IMR-90 (cell line): Measurements from ENCODE around the gene FGFRL1. TPM values are rescaled to one million over a fixed set of nuclear protein-coding genes. Genes with fewer than 3 reads are reported as not detected.

Source experiments
- ATAC-seq: fragments of 200-7000 bp; cut with Tn5 transposase; 2 replicates; pipeline ENCODE4 v1.9.1; 2020; ENCODE audit warnings: low read depth, mild to moderate bottlenecking, moderate library complexity
- BruUV-seq: library from RNA; stranded (reverse); fragments of 400-500 nt; replicated peaks from 2 replicates; lab custom pipeline; 2021; lab: Mats Ljungman, UMichigan
- CTCF ChIA-PET: fragments of 300-600 bp; formaldehyde crosslinking; extraction: SDS; loops from one replicate; lab custom pipeline; 2021; ENCODE audit warnings: antibody characterized with exemption; lab: Yijun Ruan, JAX
- POLR2A ChIA-PET: fragments of 300-600 bp; sonication (Branson Sonifier 250); formaldehyde crosslinking; loops from one replicate; lab custom pipeline; 2022; ENCODE audit warnings: antibody characterized with exemption; ENCODE audit not compliant: unreplicated experiment; lab: Charles Lee
- DNase-seq: peaks from one replicate; pipeline ENCODE4 v3.0.0; 2013
- H2AFZ ChIP-seq: replicated peaks from 2 replicates; pipeline ENCODE3; 2013; ENCODE audit warnings: low read length, mild to moderate bottlenecking; ENCODE audit not compliant: poor library complexity
- H2AK5ac ChIP-seq: 2 replicates; pipeline ENCODE4 v1.6.1; 2013; ENCODE audit warnings: low read depth, low read length, inconsistent platforms
- H2AK9ac ChIP-seq: replicated peaks from 2 replicates; pipeline ENCODE3; 2013; ENCODE audit warnings: mild to moderate bottlenecking, low read depth, low read length, moderate library complexity; ENCODE audit not compliant: poor library complexity
- H2BK120ac ChIP-seq: 2 replicates; pipeline ENCODE4 v1.6.1; 2013; ENCODE audit warnings: low read depth, low read length, inconsistent platforms
- H2BK15ac ChIP-seq: 3 replicates; pipeline ENCODE4 v1.6.1; 2013; ENCODE audit warnings: low read depth, low read length, inconsistent platforms
- H2BK20ac ChIP-seq: 2 replicates; pipeline ENCODE4 v1.6.1; 2013; ENCODE audit warnings: low read depth, mild to moderate bottlenecking, inconsistent platforms, low read length, moderate library complexity
- H2BK5ac ChIP-seq: 2 replicates; pipeline ENCODE4 v1.6.1; 2013; ENCODE audit warnings: mild to moderate bottlenecking, low read depth, low read length, inconsistent platforms; ENCODE audit not compliant: poor library complexity, severe bottlenecking
- H3K14ac ChIP-seq: replicated peaks from 2 replicates; pipeline ENCODE4 v1.6.1; 2013; ENCODE audit warnings: low read depth, low read length, inconsistent platforms
- H3K18ac ChIP-seq: 2 replicates; pipeline ENCODE4 v1.6.1; 2013; ENCODE audit warnings: low read depth, low read length, control low read depth
- H3K23ac ChIP-seq: 2 replicates; pipeline ENCODE4 v1.6.1; 2013; ENCODE audit warnings: low read depth, low read length, inconsistent platforms
- H3K27ac ChIP-seq: 2 replicates; pipeline ENCODE4 v1.5.1; 2013; ENCODE audit warnings: mild to moderate bottlenecking, control low read depth, low read length; ENCODE audit not compliant: insufficient read depth
- H3K27me3 ChIP-seq: 2 replicates; pipeline ENCODE4 v1.6.1; 2013; ENCODE audit warnings: low read length; ENCODE audit not compliant: control insufficient read depth, insufficient read depth
- H3K36me3 ChIP-seq: 2 replicates; pipeline ENCODE4 v1.6.1; 2013; ENCODE audit warnings: low read length, mixed read lengths; ENCODE audit not compliant: control insufficient read depth, insufficient read depth
- H3K4ac ChIP-seq: 2 replicates; pipeline ENCODE4 v1.6.1; 2013; ENCODE audit warnings: low read depth, low read length, inconsistent platforms
- H3K4me1 ChIP-seq: 2 replicates; pipeline ENCODE4 v1.6.1; 2013; ENCODE audit warnings: low read length, mixed read lengths; ENCODE audit not compliant: control insufficient read depth, insufficient read depth
- H3K4me2 ChIP-seq: 2 replicates; pipeline ENCODE4 v1.6.1; 2013; ENCODE audit warnings: low read depth, mild to moderate bottlenecking, control low read depth, low read length, moderate library complexity
- H3K4me3 ChIP-seq: 2 replicates; pipeline ENCODE4 v1.5.1; 2013; ENCODE audit warnings: low read depth, mild to moderate bottlenecking, control low read depth, low read length, moderate library complexity; ENCODE audit not compliant: insufficient read depth
- H3K56ac ChIP-seq: 2 replicates; pipeline ENCODE4 v1.6.1; 2013; ENCODE audit warnings: low read length, inconsistent platforms; ENCODE audit not compliant: insufficient read depth; ENCODE audit errors: extremely low read depth
- H3K79me1 ChIP-seq, 2 experiments: 2 replicates each; pipeline ENCODE4 v1.6.1; 2013; ENCODE audit warnings: low read length in 2 of 2, inconsistent platforms in 1 of 2, low read depth in 1 of 2
- H3K9ac ChIP-seq: 2 replicates; pipeline ENCODE4 v1.6.1; 2013; ENCODE audit warnings: low read depth, low read length, control low read depth
- H3K9me1 ChIP-seq: 2 replicates; pipeline ENCODE4 v1.6.1; 2013; ENCODE audit warnings: low read length, inconsistent platforms; ENCODE audit not compliant: insufficient read depth
- H3K9me3 ChIP-seq: 2 replicates; pipeline ENCODE4 v1.6.1; 2013; ENCODE audit warnings: low read length; ENCODE audit not compliant: control insufficient read depth, insufficient read depth
- H4K20me1 ChIP-seq: 2 replicates; pipeline ENCODE4 v1.6.1; 2013; ENCODE audit warnings: low read length, inconsistent platforms; ENCODE audit not compliant: insufficient read depth
- H4K5ac ChIP-seq: 2 replicates; pipeline ENCODE4 v1.6.1; 2013; ENCODE audit warnings: mild to moderate bottlenecking, low read depth, low read length, control low read depth
- H4K8ac ChIP-seq, 2 experiments: 2 replicates each; pipeline ENCODE4 v1.6.1; 2013; ENCODE audit warnings: low read depth in 2 of 2, low read length in 2 of 2, control low read depth in 1 of 2, inconsistent platforms in 1 of 2
- H4K91ac ChIP-seq: 2 replicates; pipeline ENCODE4 v1.6.1; 2013; ENCODE audit warnings: low read depth, low read length, inconsistent platforms; ENCODE audit not compliant: insufficient read depth
- CHD1 ChIP-seq: IDR thresholded peaks from 2 replicates; pipeline ENCODE4 v1.6.1; 2012; ENCODE audit warnings: low read depth, low read length, improper control_type of control experiment
- CTCF ChIP-seq: conservative IDR thresholded peaks from 2 replicates; pipeline ENCODE4 v1.5.1; 2012; ENCODE audit warnings: mild to moderate bottlenecking, low read depth, low read length, improper control_type of control experiment
- ELK1 ChIP-seq: fragments of 150-350 bp; IDR thresholded peaks from 2 replicates; pipeline ENCODE4 v1.6.1; 2016; ENCODE audit warnings: low read depth, mild to moderate bottlenecking, low read length, moderate library complexity, borderline replicate concordance
- MAFK ChIP-seq: IDR thresholded peaks from 2 replicates; pipeline ENCODE4 v1.6.1; 2012; ENCODE audit warnings: low read depth, low read length, improper control_type of control experiment
- SMC3 ChIP-seq: fragments of 150-350 bp; IDR thresholded peaks from 2 replicates; pipeline ENCODE4 v1.6.1; 2016; ENCODE audit warnings: low read depth, mild to moderate bottlenecking, antibody characterized with exemption, low read length, moderate library complexity
- USF2 ChIP-seq: fragments of 150-350 bp; IDR thresholded peaks from 2 replicates; pipeline ENCODE4 v1.6.1; 2017; ENCODE audit warnings: mild to moderate bottlenecking, antibody characterized with exemption, low read length, low read depth
- WGBS, 2 experiments: methylation state at CpG; one replicate each; pipeline versions ENCODE4 v1.1.5 to v1.1.7; 2013; ENCODE audit warnings: missing lambda C conversion rate in 2 of 2; ENCODE audit not compliant: insufficient read length in 1 of 2; ENCODE audit errors: extremely low coverage in 2 of 2; 5-methylcytosine and 5-hydroxymethylcytosine counted together
- dilution Hi-C: fragments of 300-500 bp; cut with HindIII; formaldehyde crosslinking; loops from one replicate; pipeline ENCODE4 v1.14.3; 2018; ENCODE audit warnings: low sequenced_read_pairs; ENCODE audit not compliant: unreplicated experiment
- in situ Hi-C: fragments of 300-500 bp; cut with MboI; formaldehyde crosslinking; loops from 3 replicates; pipeline ENCODE4 v1.14.3; 2019; ENCODE audit warnings: low sequenced_read_pairs, inconsistent platforms, mixed read lengths
- intact Hi-C: fragments of 100-400 bp; cut with micrococcal nuclease; formaldehyde crosslinking; loops from 2 replicates; pipeline ENCODE4 v1.10.0; 2022
- polyA plus RNA-seq, 3 experiments: library from polyadenylated mRNA; depleted of rRNA; stranded (reverse); fragments of >200 nt; gene quantifications; 2 replicates each; pipeline ENCODE4 v1.2.3, GENCODE V29; 2012; ENCODE audit warnings: low replicate concordance in 1 of 3
- total RNA-seq: library from RNA; depleted of rRNA; stranded (reverse); fragments of >200 nt; gene quantifications from 2 replicates; pipeline ENCODE4 v1.2.3, GENCODE V29; 2012

The FGFRL1 gene
- total and polyA plus RNA-seq, 2 of the 4 experiments (the other 2 are of a cell fraction), result 49.3 to 78.8 TPM

GRCh38 chr4:1002631-1003251 is 8.7 kb upstream of the FGFRL1 start:
- Histone ChIP-seq H3K9ac (no peak overlapping the region), H3K56ac (no peak overlapping the region), H2AFZ (no peak overlapping the region), H3K4me1 (peaks cover 4% of the 10 kb centered on the region; the same call in 1 of the 2 replicates), H3K9me1 (no peaks in the 10 kb centered on the region), H3K14ac (no peak overlapping the region), H3K4me2 (no peak overlapping the region), H3K23ac (no peak overlapping the region), H4K20me1 (peaks cover 8% of the 10 kb centered on the region), H4K5ac (no peak overlapping the region), H3K4ac (no peak overlapping the region), H3K27ac (no peak overlapping the region), H2AK9ac (no peak overlapping the region), H3K9me3 (peaks cover 3% of the 10 kb centered on the region), H4K8ac (no peak overlapping the region), H3K4me3 (no peak overlapping the region), H2BK5ac (no peak overlapping the region), H2BK120ac (no peak overlapping the region), H2BK20ac (no peak overlapping the region), H3K18ac (no peak overlapping the region), H3K36me3 (no peaks in the 10 kb centered on the region), H2BK15ac (no peak overlapping the region), H4K91ac (no peak overlapping the region), H3K27me3 (peaks cover 65% of the 10 kb centered on the region), H3K79me1 (no peaks in the 10 kb centered on the region), H2AK5ac (no peak overlapping the region)
- 4% methylated on average over 21 of the region's 75 CpGs; no CpG with 5 or more reads in 1 of the 2 experiments for WGBS, 2 experiments
- dilution Hi-C loops, result no loop called here
- DNase-seq (no peak), ATAC-seq (peak; percentile 3; the same call in 1 of the 2 replicates)
- TF ChIP-seq USF2, result no peak
- no peak for TF ChIP-seq CTCF
- TF ChIP-seq MAFK, result no peak
- TF ChIP-seq CHD1, result no peak
- TF ChIP-seq ELK1, result no peak
- no peak for TF ChIP-seq SMC3
- intact Hi-C loops, result no loop called here
- in situ Hi-C loops, result no loop called here
- ChIA-PET CTCF (no interaction called here), POLR2A (no interaction called here)
- no TSS peak for BruUV-seq
